Activated CD4-positive, CD25-positive, alpha-beta regulatory T cell treated with anti-CD3 and anti-CD28 coated beads, Interleukin-2, amount 50 U/mL, for 72 hours (primary cell): ENCODE results near the gene EXOC4.
"Not testable (repeated sequence)": the region's sequence is repeated elsewhere in the genome, so short reads cannot be mapped to it uniquely, and the experiment has no call there.

ENCODE experiments used
- DNase-seq: peaks from one replicate; pipeline ENCODE4 v3.0.0; 2021

The EXOC4 gene

GRCh38 chr7:133963629-133964028 is 710.8 kb downstream of the EXOC4 start:
- DNase-seq, result no peak

DNA sequence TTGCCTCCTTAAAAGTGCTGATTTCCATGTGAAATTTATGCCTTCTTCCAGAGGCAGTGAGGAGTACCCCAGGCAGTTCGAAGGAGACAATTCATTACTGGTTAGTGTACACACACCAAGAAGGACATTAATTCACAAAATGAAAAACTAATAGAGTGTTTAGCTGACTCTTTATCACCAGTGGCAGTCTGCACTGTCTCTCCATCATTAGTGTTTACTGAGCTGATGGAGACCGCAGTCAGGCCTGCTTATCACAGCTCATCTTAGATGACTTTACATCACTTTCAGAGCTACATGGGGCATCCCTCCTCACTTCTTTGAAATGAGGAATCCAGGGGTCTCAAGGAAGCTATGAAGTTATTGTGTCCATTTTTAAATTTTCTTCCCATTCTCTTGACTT is 718.7 kb downstream of the EXOC4 start:
- DNase-seq, result no peak

GRCh38 chr7:133973710-133974109 is 720.8 kb downstream of the EXOC4 start:
- DNase-seq, result no peak

DNA sequence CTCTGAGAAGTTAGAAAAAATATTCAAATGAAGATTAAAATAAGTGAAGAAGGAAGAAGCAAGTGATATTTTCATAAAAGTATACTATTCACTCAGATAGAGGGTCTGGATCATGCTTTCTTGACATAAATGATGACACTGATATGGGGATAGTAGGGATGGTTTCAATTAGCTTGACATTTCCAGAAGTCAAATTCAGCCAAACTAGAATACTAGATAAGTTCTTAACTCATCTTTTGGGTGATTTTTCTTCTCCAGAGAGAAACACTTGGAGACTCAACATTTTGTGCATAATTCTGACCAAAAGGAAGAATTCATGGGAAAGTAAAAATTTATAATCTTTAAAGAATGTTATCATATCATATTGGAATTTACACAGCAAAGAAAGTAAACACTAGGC is 722.3 kb downstream of the EXOC4 start:
- DNase-seq, result no peak

GRCh38 chr7:133976140-133976539 is 723.3 kb downstream of the EXOC4 start:
- no peak for DNase-seq

DNA sequence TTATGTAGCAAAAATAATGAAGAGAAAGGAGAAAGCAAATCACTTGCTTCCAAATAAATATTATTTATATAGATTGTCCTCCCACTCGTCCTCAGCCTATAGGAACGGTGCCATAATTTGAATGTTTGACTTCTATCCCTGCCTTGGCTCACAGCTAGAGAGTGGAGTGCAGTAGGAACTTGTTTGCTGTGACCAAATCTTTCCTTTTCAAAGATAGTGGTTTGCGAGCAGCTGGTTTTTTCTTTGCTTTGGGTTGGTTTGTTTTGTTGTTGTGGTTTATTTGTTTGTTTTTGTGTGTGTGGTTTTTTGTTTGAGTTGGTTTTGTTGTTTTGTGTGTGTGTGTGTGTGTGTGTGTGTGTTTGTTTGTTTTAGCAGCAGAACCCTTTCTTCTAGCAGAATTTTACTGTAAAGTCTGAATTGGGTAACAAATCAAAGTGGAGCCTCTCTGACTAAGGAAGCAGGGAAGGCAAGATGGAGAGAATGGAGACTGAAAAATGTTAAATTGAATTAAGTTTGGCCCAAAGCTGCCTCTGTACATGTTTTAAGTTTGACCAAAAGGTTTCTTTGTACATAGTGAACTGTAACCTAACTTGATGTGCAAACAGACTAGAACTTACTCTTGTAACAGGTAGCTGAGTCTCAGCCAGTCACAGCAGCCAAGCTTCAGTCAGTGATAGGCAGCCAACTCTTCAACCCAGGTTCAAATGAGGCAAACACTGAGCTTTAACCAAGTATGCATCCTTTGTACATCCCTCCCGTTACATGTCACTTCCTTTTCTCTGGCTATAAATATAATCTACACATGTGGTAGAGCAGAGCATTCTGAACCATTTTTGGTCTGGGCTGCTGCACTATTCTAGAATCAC is 724.8 kb downstream of the EXOC4 start:
- DNase-seq, result no peak

- no peak for DNase-seq
These were observed 725.8 kb downstream of the EXOC4 start for GRCh38 chr7:133978502-133979295.

DNA sequence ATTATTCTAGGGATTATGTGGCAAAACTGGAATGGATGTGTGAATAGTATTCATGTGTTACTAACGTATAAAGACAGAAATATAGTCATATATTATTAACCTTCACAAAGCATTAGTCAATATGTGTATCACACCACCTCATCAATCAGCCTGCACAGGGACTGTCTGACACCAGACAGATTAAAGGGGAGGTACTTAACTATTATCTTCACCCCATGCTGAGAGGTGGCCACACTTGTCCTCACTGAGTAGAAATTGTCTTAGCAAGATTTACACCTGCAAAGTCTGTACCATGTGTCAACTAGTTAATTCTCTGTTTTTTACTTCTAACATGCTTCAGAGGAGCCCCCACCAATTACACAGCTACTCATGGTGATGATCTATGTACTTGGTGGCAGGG is 727.9 kb downstream of the EXOC4 start:
- DNase-seq, result no peak

DNA sequence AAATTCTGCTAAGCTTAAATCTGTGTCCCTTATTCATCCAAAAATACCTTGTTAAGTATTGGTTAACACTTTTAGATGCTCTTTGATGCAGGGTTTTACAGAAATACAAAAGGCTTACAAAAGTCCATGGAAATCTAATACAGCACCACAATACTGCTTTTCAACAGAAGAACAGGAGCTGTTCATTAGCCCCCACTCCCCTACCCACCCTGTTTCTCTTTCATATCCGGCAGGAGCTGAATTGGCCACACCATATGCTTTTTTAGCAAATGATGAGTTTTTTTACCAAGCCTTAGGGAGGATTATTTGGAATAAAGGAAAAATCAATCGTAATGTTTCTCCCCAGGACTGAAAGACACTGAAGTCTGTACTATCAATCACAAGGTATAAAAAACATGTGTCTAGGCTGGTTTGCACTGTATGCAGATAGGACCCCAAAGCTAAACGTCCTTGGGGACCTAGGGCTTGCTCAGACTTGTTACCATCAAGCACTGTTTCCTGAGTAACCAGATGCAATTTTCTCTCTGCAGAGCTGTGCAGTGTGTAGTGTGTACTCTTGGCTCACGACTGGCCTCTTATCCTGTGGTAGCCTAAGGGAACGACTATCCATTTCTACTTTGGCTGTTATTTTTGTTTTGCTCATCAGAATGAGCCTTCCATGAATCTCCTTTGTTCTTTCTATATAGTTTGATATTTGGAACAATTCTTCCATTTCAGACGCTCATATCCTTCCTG is 731.0 kb downstream of the EXOC4 start:
- DNase-seq, result no peak

DNA sequence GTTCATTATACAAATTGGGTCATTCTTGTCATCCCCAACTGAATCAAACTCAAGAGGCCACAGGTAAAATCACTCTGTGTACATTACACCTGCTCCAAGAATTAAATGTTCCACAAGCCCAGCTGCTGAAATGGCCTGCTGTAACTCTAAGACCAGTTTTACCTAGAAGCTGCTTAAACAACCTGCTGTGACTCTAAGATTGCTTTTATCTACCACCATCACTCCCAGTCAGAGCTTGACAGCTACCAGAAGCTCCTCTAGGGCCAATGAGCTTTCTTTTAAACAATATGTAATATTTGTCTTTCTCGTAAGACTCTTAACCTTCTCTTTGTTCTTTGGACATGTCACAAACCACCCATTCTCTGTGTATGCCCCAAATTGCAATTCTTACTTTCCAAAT is 732.4 kb downstream of the EXOC4 start:
- no peak for DNase-seq

GRCh38 chr7:133987582-133987981 is 734.7 kb downstream of the EXOC4 start:
- DNase-seq, result no peak

GRCh38 chr7:133993547-133993946 is 740.7 kb downstream of the EXOC4 start:
- no peak for DNase-seq

DNA sequence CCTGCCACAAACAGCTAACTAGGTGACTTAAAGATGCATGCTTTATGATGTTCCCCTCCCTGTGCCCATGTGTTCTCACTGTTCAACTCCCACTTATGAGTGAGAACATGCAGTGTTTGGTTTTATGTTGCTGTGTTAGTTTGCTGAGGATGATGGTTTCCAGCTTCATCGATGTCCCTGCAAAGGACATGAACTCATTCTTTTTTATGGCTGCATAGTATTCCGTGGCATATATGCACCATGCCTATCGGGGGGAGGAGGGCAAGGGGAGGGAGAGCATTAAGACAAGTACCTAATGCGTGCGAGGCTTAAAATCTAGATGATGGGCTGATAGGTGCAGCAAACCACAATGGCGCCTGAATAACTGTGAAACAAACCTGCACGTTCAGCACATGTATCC is 741.2 kb downstream of the EXOC4 start:
- not testable (repeated sequence) for DNase-seq

GRCh38 chr7:133997463-133997862 is 744.6 kb downstream of the EXOC4 start:
- DNase-seq, result no peak

DNA sequence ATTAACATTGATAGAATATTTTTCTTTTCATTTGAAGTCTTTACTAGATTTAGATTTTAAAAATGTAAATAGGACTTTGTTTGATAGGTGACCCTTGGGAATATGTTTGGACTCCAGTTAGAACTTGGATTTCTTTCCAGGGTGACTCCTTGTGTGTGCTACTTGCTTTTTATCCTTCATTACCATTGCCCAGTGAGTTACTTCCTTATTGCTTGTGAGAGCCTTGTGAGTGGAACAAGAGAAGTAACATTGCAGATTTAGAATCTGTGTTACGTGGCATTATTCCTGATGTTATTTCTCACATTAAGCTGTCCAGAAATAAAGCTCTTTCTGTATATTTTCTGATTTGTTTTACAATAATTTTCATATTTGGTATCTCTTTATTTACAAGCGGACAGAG is 746.3 kb downstream of the EXOC4 start:
- DNase-seq, result no peak

- no peak for DNase-seq
These were observed 752.1 kb downstream of the EXOC4 start for GRCh38 chr7:134004829-134005505.

GRCh38 chr7:134009314-134010110 is 756.6 kb downstream of the EXOC4 start:
- DNase-seq, result no peak

DNA sequence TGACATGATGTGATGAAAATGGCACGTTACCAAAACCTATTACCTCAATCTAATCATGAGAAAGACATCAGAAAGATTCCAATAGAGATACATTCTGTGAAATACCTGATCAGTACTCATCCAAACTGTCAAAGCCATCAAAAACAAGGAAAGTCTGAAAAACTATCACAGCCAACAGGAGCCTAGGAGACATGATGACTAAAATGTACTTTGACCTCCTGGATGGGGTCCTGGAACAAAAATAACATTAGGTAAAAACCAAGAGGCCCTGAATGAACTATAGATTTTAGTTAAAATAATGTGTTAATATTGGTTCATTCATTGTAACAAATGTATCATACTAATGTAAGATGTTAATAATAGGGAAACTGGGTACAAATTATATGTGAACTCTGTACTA is 760.4 kb downstream of the EXOC4 start:
- no peak for DNase-seq

GRCh38 chr7:134014935-134015334 is 762.1 kb downstream of the EXOC4 start:
- no peak for DNase-seq

GRCh38 chr7:134016223-134016941 is 763.5 kb downstream of the EXOC4 start:
- no peak for DNase-seq

DNA sequence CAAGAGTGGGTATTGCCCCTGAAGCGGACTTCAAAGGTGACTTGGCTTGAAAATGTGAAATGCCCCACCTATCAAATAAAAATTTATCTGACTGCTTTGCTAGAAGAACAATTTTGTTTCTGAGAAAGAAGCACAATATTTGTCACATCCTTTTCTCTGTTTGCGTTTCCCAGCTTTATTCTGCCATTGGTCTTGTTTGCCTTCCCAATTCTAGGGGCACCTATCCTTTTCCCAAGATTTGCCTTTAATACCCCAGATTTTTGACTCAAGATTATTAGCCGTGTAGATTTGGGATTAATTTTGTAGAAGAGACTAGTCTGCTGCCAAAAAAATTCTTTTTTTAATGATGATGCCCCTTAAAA is 764.0 kb downstream of the EXOC4 start:
- no peak for DNase-seq
